ENCODE data around the gene FN3KRP.
"Not testable (repeated sequence)": the region's sequence is repeated elsewhere in the genome, so short reads cannot be mapped to it uniquely, and the experiment has no call there.

The FN3KRP gene

DNA sequence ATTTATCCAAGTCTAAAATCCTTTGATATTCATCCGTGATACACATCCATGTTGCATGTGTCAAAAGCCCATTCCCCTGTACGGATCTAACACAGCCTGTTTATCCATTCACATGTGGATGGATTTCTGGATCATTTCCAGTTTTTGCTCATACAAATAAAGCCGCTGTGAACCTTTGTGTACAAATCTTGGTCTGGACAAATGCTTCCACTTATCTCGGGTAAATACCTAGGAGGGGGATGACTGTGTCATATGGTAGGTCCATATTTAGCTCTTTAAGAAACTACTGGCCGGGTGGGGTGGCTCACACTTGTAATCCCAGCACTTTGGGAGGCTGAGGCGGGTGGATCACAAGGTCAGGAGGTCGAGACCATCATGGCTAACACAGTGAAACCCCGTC is 29.0 kb downstream of the FN3KRP start:
- no peak for DNase-seq

DNA sequence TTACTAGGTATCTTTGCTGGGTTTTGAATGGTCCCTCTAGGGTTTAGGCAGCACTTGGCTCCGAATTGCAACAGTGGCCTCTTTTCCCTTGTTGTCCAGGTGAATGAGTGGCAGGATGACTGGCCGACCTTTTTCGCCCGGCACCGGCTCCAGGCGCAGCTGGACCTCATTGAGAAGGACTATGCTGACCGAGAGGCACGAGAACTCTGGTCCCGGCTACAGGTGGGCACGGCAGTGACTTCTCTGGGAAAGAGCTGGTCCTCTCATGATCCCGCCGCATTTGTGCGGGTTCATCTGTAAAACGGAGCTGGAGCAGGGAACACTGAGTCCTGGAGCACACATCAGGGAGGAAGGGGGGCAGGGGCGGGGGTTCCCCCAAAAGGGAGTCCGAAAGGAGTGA is 32.2 kb downstream of the FN3KRP start:
- DNase-seq: no peak

DNA sequence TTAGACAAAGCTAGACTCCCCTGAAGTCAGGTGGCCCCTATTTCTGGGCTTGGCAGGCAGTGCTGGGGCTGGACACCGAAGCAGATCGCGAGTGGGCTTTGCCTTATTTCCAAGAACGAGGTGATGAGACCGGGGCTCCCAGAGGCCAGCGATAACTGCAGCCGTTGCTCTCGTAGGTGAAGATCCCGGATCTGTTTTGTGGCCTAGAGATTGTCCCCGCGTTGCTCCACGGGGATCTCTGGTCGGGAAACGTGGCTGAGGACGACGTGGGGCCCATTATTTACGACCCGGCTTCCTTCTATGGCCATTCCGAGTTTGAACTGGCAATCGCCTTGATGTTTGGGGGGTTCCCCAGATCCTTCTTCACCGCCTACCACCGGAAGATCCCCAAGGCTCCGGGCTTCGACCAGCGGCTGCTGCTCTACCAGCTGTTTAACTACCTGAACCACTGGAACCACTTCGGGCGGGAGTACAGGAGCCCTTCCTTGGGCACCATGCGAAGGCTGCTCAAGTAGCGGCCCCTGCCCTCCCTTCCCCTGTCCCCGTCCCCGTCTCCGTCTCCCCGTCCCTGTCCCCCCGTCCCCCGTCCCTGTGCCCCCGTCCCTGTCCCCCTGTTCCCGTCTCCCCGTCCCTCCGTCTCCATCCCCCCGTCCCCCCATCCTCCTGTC is 33.9 kb downstream of the FN3KRP start:
- DNase-seq: no peak

DNA sequence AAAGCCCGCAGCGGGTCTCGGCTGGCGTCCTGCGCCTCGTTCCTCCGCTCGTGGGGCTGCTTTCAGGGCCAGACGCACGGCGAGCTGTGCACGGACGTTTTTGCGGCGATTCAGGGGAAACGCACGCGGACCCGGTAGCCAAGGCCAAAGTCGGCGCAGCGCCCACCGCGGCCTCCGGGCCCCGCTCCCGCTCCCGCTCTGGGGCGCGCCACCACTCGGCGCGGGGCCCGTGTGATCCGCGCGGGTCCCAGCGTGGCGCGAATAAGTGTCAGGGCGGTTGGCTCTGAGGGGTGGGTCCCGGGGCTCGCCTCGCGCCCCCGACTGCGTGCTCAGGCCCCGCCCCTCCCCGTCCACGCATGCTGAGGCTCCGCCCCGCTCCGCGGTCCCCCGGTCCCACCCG is 34.7 kb downstream of the FN3KRP start:
- no peak for DNase-seq

DNA sequence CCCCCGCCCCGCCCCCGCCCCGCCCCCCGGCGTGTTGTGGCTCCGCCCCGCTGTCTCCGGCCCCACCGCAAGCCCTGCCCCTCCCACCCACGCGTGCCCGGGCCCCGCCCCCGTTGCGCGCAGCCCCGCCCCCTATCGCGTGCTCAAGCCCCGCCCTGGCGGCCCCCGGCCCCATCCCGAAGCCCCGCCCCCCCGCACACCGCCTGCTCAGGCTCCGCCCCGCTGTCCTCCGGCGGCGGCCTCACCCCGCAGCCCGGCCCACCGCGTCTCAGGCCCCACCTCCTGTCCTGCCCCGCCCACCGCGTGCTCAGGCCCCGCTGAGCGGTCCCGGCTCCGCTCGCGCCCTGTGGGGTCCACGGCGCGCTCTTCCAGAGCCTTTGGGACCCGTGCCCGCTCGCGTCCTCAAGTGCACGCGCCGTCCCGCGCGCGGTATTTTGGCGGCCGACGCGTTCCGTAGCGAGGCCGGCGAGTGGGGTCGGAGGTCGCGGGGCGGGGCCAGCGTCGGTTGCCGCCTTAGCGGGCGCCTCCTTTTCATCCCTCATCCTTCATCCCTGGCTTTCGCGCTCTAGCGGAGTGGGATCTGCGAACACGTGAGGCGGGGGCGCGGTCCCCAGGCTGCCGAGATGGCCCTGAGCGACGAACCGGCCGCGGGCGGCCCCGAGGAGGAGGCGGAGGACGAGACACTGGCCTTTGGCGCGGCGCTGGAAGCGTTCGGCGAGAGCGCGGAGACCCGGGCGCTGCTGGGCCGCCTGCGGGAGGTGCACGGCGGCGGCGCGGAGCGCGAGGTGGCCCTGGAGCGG is 35.3 kb downstream of the FN3KRP start, which contains the start of gene TBCD:
TBCD (plus strand) TSS at position 495 of the 800 bp plus-strand sequence; CDS start at position 624, 129 bp downstream.
- peak; percentile 95 for DNase-seq

DNA sequence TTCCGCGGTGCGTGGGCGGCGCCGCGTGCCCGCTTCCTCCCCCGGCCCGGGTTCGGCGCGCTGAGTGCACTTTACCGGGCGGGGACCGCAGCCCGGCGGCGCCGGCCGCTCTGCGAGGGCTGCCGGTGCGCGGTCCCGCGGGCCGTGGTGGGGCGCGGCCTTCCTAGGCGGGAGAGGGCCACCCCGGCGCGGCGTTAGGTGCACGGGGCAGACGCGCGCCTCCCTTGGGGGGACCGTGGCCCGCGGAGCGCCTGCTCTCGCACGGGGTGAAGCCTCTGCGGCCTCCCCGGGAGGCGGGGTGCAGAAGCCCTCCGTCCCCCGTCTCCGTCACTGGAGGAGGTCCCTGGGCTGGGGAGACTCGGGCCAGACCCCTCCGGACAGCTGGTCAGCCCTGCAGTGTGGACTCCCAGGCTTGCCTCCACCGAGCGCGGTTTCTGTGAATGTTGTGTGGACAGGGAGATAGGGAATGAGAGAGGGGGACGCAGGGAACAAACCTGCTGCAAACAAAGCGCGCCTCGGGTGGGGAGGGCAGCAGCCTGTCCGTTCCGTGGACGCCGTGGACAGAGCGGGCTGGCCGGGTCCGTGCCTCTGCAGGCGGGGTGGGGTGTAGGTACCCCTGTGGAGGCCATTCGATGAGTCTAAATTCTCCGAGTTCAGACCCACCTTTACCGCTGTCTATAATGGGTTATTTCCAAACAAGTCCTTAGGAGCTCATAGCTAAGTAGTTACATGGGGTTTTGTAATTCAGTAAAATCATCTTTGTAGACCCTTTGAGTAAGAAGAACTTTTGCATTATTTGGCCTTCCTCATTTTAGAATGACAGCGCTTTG is 36.1 kb downstream of the FN3KRP start:
- DNase-seq: no peak

GRCh38 chr17:82753201-82753464 is 36.6 kb downstream of the FN3KRP start:
- DNase-seq: no peak

GRCh38 chr17:82754297-82755208 is 38.0 kb downstream of the FN3KRP start:
- DNase-seq: no peak

DNA sequence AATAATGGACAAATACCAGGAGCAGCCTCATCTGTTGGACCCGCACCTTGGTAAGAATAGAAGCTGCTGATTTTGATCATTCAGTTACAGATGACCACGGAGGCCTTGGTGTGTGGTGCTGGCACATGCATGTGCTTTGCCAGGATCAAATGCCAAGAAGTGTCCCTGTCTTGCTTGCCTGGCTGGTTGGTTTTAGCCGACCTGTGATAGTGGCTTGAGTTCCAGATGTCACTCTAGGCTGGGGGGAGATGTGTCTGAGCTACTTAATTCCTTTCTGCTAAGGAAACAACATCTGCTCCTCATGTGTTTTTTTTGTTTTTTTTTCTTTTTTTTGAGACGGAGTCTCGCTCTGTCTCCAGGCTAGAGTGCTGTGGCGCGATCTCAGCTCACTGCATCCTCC is 39.7 kb downstream of the FN3KRP start:
- peak; percentile 56 for DNase-seq

- DNase-seq: no peak
Observed at GRCh38 chr17:82765371-82765770, 48.9 kb downstream of the FN3KRP start.

GRCh38 chr17:82767041-82767754 is 50.7 kb downstream of the FN3KRP start:
- DNase-seq: no peak

DNA sequence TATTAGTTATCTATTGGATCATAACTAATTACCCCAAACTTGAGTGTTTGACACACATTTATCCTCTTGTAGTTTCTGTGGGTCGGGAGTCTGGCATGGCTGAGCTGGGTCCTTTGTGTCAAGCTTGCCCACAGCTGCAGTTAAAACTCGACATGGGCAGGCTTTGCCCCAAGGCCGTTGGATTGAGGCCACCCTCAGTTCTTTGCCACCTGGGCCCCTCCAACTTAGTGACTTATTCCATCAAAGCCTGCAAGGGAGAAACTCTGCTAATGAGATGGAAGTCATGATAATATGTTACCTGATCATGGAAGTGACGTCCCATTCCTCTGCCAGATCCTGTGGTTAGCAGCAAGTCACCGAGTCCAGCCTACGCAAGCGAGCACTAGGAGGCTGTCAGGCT is 52.5 kb downstream of the FN3KRP start:
- no peak for DNase-seq

- DNase-seq: no peak
Observed at GRCh38 chr17:82772026-82772425, 55.5 kb downstream of the FN3KRP start.

GRCh38 chr17:82774456-82774855 is 58.0 kb downstream of the FN3KRP start:
- not testable (repeated sequence) for DNase-seq

- DNase-seq: peak; percentile 36
Observed at GRCh38 chr17:82775001-82775823, 58.7 kb downstream of the FN3KRP start.

- no peak for DNase-seq
Observed at GRCh38 chr17:82776454-82776853, 59.9 kb downstream of the FN3KRP start.
